GM18909 (cell line): Measurements from ENCODE around the gene PTPN13.
"Not testable (repeated sequence)": the region's sequence is repeated elsewhere in the genome, so short reads cannot be mapped to it uniquely, and the experiment has no call there.

Experiments used
- ATAC-seq: cut with Tn5 transposase; IDR thresholded peaks from one replicate; pipeline ENCODE4 v1.9.1; 2021; ENCODE audit warnings: mild to moderate bottlenecking; ENCODE audit not compliant: unreplicated experiment, poor library complexity

Gene PTPN13

DNA sequence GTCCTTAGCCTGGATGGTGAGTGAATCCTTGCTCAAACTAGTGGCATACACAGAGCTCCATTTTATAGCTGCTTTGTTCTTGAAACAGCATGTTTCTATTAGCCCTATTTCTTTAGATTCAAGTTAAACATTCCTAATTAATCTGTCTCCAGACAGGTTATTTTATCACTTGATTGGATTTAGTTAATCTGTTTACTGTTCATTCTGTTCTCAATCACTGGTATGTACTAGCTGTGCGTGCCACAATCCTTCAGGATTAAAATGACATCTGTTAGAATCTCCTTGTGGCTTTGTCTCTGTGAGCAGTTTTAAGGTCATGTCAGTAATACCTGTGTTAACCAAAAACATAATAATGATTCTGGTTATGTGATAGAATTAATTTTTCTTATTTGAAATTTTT is 36.5 kb downstream of the PTPN13 start:
- no peak for ATAC-seq

GRCh38 chr4:86631166-86631565 is 37.1 kb downstream of the PTPN13 start:
- ATAC-seq = no peak

DNA sequence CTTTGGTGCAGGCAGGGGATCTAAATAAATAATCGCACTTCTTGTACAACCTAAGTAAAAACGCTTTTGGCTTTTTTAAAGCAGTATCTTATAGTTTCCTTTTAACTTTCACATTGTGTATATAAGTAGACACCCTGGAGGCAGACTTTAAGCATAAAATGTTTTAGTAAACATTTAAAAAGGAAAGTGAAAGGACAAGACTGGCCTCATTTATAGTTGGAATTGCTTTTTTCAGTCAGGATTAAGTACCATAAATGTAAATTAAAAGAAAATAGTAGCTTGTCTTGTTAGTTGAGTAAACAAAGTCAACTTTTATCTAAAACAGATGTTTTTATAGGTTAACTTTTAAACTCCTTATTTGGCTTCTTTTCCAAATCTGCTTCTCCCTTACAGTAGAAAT is 39.7 kb downstream of the PTPN13 start:
- no peak for ATAC-seq

DNA sequence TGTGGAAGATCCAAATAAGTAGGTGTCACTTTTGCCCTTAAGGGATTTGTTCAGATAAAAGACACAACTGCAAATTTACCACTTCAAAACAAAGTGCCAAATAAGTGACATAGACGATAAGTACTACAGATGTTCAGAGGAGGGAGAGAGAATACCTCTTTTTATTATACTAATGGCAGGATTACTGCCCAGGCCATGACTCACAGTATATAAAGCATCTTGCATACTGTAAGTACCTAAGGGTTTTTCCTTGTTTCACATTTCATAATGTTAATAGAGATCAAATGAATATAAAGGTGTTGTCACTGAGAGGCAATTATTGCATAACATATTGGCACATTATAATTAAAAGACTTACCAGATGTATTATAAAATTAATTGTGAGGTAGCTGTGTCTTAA is 46.4 kb downstream of the PTPN13 start:
- ATAC-seq = no peak

GRCh38 chr4:86641516-86642090 is 47.5 kb downstream of the PTPN13 start:
- ATAC-seq = no peak

- no peak for ATAC-seq
Observed at GRCh38 chr4:86644892-86645291, 50.8 kb downstream of the PTPN13 start.

GRCh38 chr4:86652332-86652932 is 58.3 kb downstream of the PTPN13 start:
- ATAC-seq = no peak

DNA sequence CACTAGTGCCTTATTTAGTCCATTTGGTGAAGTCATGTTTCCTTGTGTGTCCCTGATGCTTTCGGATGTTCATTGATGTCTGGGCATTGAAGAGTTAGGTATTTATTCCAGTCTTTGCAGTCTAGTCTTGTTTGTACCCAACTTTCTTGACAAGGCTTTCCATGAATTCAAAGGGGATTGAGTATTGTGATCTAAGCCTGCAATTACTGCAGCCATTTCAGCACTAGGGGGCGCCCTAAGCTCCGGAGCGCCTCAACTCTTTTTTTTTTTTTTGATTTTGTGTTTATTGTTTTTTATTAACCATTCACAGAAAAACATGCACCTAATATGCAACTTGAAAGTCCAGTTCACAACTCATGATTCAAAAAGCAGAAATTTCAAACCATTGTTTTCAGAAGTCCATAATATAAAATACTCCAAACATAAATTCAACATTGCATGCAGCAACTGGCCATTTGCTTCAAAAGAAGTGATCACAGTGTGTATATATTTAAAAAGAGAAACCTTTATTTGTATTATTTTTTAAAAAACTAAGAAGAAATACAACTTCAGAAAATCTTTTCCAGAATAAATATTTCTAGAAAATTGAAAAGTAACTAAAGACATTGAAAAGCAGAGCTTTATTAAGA is 59.2 kb downstream of the PTPN13 start:
- no peak for ATAC-seq

- ATAC-seq = not testable (repeated sequence)
Observed at GRCh38 chr4:86656781-86657180, 62.7 kb downstream of the PTPN13 start.

- no peak for ATAC-seq
Observed at GRCh38 chr4:86657382-86657781, 63.3 kb downstream of the PTPN13 start.

- ATAC-seq = no peak
Observed at GRCh38 chr4:86657910-86658309, 63.8 kb downstream of the PTPN13 start.

- ATAC-seq = no peak
Observed at GRCh38 chr4:86660401-86660800, 66.3 kb downstream of the PTPN13 start.

DNA sequence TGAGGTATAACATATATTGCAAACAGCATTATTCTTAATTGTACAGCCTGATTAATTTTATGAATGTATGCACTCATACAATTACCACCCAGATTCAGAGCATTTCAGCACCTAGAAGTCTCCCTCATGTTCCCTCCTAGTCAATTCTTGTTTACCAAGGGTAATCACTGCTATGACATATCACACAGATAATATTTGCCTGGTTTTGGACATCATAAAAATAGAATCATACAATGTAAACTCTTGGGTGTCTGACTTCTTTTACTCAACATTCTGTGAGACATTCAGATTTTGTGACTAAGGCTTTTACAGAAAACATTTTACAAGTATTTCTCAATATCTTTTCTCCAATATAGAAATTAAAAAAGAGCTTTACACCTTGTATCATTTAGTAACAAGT is 66.9 kb downstream of the PTPN13 start:
- no peak for ATAC-seq

DNA sequence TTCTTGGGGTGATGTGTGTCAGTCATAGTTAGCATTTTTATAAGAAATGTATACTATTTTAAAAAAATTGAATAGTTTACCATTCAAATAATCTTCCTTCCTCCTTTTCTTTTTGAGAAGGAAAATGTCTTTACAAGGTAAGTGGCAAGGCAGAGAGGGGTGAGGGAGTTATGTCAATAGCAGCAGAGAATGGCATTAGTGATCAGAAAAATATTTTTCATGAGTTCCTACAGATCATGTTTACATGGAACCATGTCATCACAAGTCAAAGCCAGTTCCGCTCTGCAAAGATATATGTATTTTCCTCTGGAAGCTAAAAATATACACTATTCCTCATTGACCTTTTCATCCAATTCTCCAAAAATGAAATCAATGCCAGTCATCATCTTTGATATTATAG is 67.3 kb downstream of the PTPN13 start:
- ATAC-seq = no peak

DNA sequence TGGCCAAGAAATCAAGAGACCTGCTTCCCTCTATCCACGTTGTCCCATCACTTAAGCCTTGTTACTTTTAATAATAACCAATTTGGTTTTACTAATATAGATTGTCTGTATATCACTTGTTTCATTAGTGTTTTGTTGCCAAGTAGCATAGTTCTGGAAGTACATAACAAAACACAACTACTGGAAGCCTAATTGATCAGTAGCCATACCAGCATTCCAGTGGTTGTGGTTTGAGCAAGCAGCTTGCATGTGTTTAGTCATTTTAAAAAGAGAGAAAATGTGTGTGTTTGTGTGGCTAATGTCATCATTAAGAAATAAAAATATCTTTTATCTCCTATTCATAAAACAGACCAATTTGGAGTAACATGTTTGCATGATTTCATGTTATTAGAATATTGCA is 70.8 kb downstream of the PTPN13 start:
- no peak for ATAC-seq

GRCh38 chr4:86670298-86670697 is 76.2 kb downstream of the PTPN13 start:
- no peak for ATAC-seq

DNA sequence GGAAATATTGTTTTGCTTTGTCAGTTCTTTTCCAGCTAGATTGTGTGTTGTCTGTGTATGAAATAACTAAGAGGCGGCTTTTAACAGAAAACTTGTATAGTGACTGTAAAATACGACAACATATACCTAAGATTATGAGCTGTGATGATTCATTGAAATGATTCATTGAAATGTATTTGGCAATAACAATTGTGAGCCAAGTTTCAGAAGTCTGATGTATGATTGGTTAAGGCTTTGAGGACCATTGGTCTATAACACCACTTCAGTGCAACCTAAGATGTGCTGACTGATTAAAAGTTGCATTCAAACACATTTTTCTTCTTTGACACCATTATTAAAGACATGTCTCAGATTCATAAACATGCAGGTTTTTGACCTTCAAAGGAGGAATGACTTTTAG is 76.6 kb downstream of the PTPN13 start:
- ATAC-seq = no peak

DNA sequence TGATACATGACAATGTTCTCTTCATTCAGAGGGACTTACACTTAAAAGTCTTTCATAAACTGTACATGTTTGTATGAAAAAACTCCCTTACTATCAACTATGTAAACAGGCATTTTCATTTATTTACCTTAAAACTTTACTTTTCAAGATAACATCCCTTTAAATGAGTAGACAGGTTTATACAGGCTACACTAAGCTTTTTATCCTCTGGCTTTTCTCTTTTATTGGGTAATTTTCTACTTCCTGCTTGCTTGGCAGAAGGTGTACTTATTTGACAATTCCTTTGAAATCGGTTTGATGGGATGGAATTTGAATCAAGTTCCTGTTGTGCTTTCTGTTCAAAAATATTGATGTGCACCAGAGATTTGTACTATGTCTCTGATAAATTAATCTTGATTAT is 81.4 kb downstream of the PTPN13 start:
- ATAC-seq = no peak

GRCh38 chr4:86678796-86679195 is 84.7 kb downstream of the PTPN13 start:
- ATAC-seq = no peak

DNA sequence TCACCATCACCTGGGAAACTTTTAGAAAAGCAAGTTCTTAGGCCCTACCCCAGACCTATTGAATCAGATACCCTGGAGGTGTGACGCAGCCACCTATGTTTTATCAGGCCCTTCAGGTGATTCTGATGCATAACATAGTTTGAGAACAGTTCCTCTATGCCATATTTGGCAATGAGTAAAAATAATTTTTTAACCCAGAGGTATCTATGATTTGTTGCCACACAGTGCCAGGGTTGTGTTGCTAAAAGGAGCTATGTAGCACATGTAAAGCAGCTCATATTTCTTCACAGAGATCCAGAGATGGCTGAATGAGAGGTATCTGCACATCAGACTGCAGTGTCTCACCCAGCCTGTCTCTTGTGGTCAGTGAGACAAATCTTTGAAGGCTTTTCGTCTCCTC is 85.3 kb downstream of the PTPN13 start:
- ATAC-seq = no peak

- ATAC-seq = no peak
Observed at GRCh38 chr4:86683167-86683566, 89.1 kb downstream of the PTPN13 start.

GRCh38 chr4:86683983-86684382 is 89.9 kb downstream of the PTPN13 start:
- no peak for ATAC-seq
